H9 (cell line): Measurements from ENCODE around the gene ERCC5. TPM values are rescaled to one million over a fixed set of nuclear protein-coding genes. Genes with fewer than 3 reads are reported as not detected.

Experiments
- DNase-seq: peaks from one replicate; pipeline ENCODE4 v3.0.0-alpha.2; 2017
- H2AFZ ChIP-seq: one replicate; pipeline ENCODE4 v1.6.1; 2013; ENCODE audit warnings: mild to moderate bottlenecking, low read length, control low read depth, moderate library complexity
- H2AK5ac ChIP-seq: 2 replicates; pipeline ENCODE4 v1.6.1; 2013; ENCODE audit warnings: low read length, control low read depth, mixed read lengths; ENCODE audit not compliant: insufficient read length
- H2BK120ac ChIP-seq: one replicate; pipeline ENCODE4 v1.6.1; 2013; ENCODE audit warnings: low read depth, mild to moderate bottlenecking, low read length, control low read depth, inconsistent platforms; ENCODE audit not compliant: poor library complexity, severe bottlenecking
- H2BK12ac ChIP-seq: 2 replicates; pipeline ENCODE4 v1.6.1; 2013; ENCODE audit warnings: low read length, control low read depth, mixed read lengths, low read depth; ENCODE audit not compliant: insufficient read length
- H2BK15ac ChIP-seq: 2 replicates; pipeline ENCODE4 v1.6.1; 2013; ENCODE audit warnings: low read depth, low read length, control low read depth
- H2BK20ac ChIP-seq: one replicate; pipeline ENCODE4 v1.6.1; 2013; ENCODE audit warnings: low read depth, mild to moderate bottlenecking, low read length, control low read depth, inconsistent platforms; ENCODE audit not compliant: poor library complexity, severe bottlenecking
- H2BK5ac ChIP-seq: 2 replicates; pipeline ENCODE4 v1.6.1; 2013; ENCODE audit warnings: low read length, control low read depth, mixed read lengths; ENCODE audit not compliant: insufficient read length
- H3K14ac ChIP-seq: 2 replicates; pipeline ENCODE4 v1.6.1; 2013; ENCODE audit warnings: low read length, control low read depth; ENCODE audit not compliant: insufficient read depth
- H3K18ac ChIP-seq: 2 replicates; pipeline ENCODE4 v1.6.1; 2013; ENCODE audit warnings: low read depth, mild to moderate bottlenecking, mixed read lengths, low read length, control low read depth; ENCODE audit not compliant: insufficient read length
- H3K23ac ChIP-seq: 2 replicates; pipeline ENCODE4 v1.6.1; 2013; ENCODE audit warnings: low read length, control low read depth, mixed read lengths, low read depth; ENCODE audit not compliant: insufficient read length
- H3K23me2 ChIP-seq: 2 replicates; pipeline ENCODE4 v1.6.1; 2013; ENCODE audit warnings: low read depth, mild to moderate bottlenecking, mixed read lengths, low read length, control low read depth; ENCODE audit not compliant: insufficient read length, poor library complexity, severe bottlenecking
- H3K27ac ChIP-seq: 2 replicates; pipeline ENCODE4 v1.5.1; 2013; ENCODE audit warnings: low read length, control low read depth, mixed read lengths, low read depth; ENCODE audit not compliant: insufficient read length
- H3K27me3 ChIP-seq: 2 replicates; pipeline ENCODE4 v1.6.1; 2013; ENCODE audit warnings: low read length, control low read depth, inconsistent platforms; ENCODE audit not compliant: insufficient read depth
- H3K4ac ChIP-seq: 2 replicates; pipeline ENCODE4 v1.6.1; 2013; ENCODE audit warnings: low read depth, mild to moderate bottlenecking, control low read depth, inconsistent platforms, low read length, moderate library complexity
- H3K4me1 ChIP-seq: 2 replicates; pipeline ENCODE4 v1.6.1; 2013; ENCODE audit warnings: low read length, control low read depth, inconsistent platforms; ENCODE audit not compliant: insufficient read depth
- H3K4me2 ChIP-seq: 2 replicates; pipeline ENCODE4 v1.6.1; 2013; ENCODE audit warnings: low read length, control low read depth, mixed read lengths; ENCODE audit not compliant: insufficient read length, insufficient read depth
- H3K56ac ChIP-seq: 2 replicates; pipeline ENCODE4 v1.6.1; 2013; ENCODE audit warnings: low read depth, mild to moderate bottlenecking, mixed read lengths, low read length, control low read depth; ENCODE audit not compliant: insufficient read length
- H3K79me1 ChIP-seq: 2 replicates; pipeline ENCODE4 v1.6.1; 2013; ENCODE audit warnings: low read depth, mild to moderate bottlenecking, moderate library complexity, low read length, control low read depth, inconsistent platforms; ENCODE audit not compliant: insufficient read depth, poor library complexity, severe bottlenecking
- H3K79me2 ChIP-seq: 2 replicates; pipeline ENCODE4 v1.6.1; 2013; ENCODE audit warnings: low read length, control low read depth, inconsistent platforms; ENCODE audit not compliant: insufficient read depth
- H3K9ac ChIP-seq: 2 replicates; pipeline ENCODE4 v1.6.1; 2013; ENCODE audit warnings: low read length, control low read depth, mixed read lengths; ENCODE audit not compliant: insufficient read length; ENCODE audit errors: extremely low read depth
- H3K9me3 ChIP-seq: one replicate; pipeline ENCODE4 v1.6.1; 2013; ENCODE audit warnings: low read depth, low read length, inconsistent platforms; ENCODE audit not compliant: control insufficient read depth
- H3T11ph ChIP-seq: one replicate; pipeline ENCODE4 v1.6.1; 2013; ENCODE audit warnings: mild to moderate bottlenecking, low read length, control low read depth, inconsistent platforms
- H4K20me1 ChIP-seq: one replicate; pipeline ENCODE4 v1.6.1; 2013; ENCODE audit not compliant: control insufficient read depth, insufficient read length, insufficient read depth
- H4K5ac ChIP-seq: 2 replicates; pipeline ENCODE4 v1.6.1; 2013; ENCODE audit warnings: low read depth, mild to moderate bottlenecking, mixed read lengths, low read length, control low read depth; ENCODE audit not compliant: insufficient read length
- H4K8ac ChIP-seq: replicated peaks from 2 replicates; pipeline ENCODE4 v1.6.1; 2013; ENCODE audit warnings: low read length, control low read depth, mixed read lengths, low read depth; ENCODE audit not compliant: insufficient read length
- H4K91ac ChIP-seq: 2 replicates; pipeline ENCODE4 v1.6.1; 2013; ENCODE audit warnings: low read depth, mild to moderate bottlenecking, moderate library complexity, mixed read lengths, low read length, control low read depth; ENCODE audit not compliant: insufficient read length
- H3K27ac Mint-ChIP-seq, 3 experiments: 2 replicates in 2 of 3; 3 replicates in 1 of 3; pipeline ENCODE4 v1.8.0; 2020 to 2021; ENCODE audit warnings: mixed read lengths in 3 of 3, mild to moderate bottlenecking in 1 of 3, moderate library complexity in 1 of 3
- H3K27me3 Mint-ChIP-seq: 2 replicates; pipeline ENCODE4 v1.8.0; 2021; ENCODE audit warnings: low read depth, mild to moderate bottlenecking, moderate library complexity, mixed read lengths
- H3K36me3 Mint-ChIP-seq, 3 experiments: 2 replicates in 2 of 3; 3 replicates in 1 of 3; pipeline ENCODE4 v1.8.0; 2020 to 2021; ENCODE audit warnings: low read depth in 3 of 3, mixed read lengths in 3 of 3; ENCODE audit not compliant: insufficient read depth in 1 of 3
- H3K4me1 Mint-ChIP-seq, 2 experiments: 2 replicates each; pipeline ENCODE4 v1.8.0; 2020; ENCODE audit warnings: mixed read lengths in 2 of 2
- H3K4me3 Mint-ChIP-seq, 2 experiments: 2 replicates in 1 of 2; 3 replicates in 1 of 2; pipeline ENCODE4 v1.8.0; 2020 to 2021; ENCODE audit warnings: mild to moderate bottlenecking in 2 of 2, mixed read lengths in 2 of 2, moderate library complexity in 1 of 2
- H3K9me3 Mint-ChIP-seq, 2 experiments: 2 replicates in 1 of 2; 3 replicates in 1 of 2; pipeline ENCODE4 v1.8.0; 2020; ENCODE audit warnings: mild to moderate bottlenecking in 2 of 2, mixed read lengths in 2 of 2, moderate library complexity in 1 of 2
- CTCF ChIP-seq: fragments of 200-600 bp; sonication (generic); conservative IDR thresholded peaks from 3 replicates; pipeline ENCODE4 v1.8.0; 2021; ENCODE audit warnings: antibody characterized with exemption, mild to moderate bottlenecking
- WGBS: extraction: QIAGEN DNeasy Blood & Tissue Kit; methylation state at CpG from one replicate; pipeline ENCODE4 v1.1.7; 2013; ENCODE audit warnings: missing lambda C conversion rate, low lambda C conversion rate, mixed read lengths; ENCODE audit not compliant: insufficient read length; ENCODE audit errors: extremely low coverage; 5-methylcytosine and 5-hydroxymethylcytosine counted together
- total RNA-seq: library from RNA; stranded (reverse); gene quantifications from 2 replicates; pipeline ENCODE4 v1.2.1, GENCODE V29; 2021

The ERCC5 gene
- total RNA-seq, 1 experiment from 2014 or later, result 26.8 TPM

GRCh38 chr13:102814025-102814607, 31.7 kb upstream of the ERCC5 start:
- TF ChIP-seq CTCF, result no peak
- Histone ChIP-seq H4K20me1 (no peaks in the 10 kb centered on the region), H3K14ac (no peak overlapping the region), H3K9me3 (no peaks in the 10 kb centered on the region), H3K56ac (no peak overlapping the region), H2BK120ac (no peak overlapping the region), H3K27ac (no peak overlapping the region), H2AFZ (no peak overlapping the region), H3K79me1 (no peaks in the 10 kb centered on the region), H3K4me1 (no peaks in the 10 kb centered on the region; the same call in 1 of the 2 replicates), H2BK5ac (no peak overlapping the region), H4K8ac (no peak overlapping the region), H2AK5ac (no peak overlapping the region), H3K23ac (no peak overlapping the region), H3K9ac (no peak overlapping the region), H2BK20ac (no peak overlapping the region), H3K4ac (no peak overlapping the region), H3K4me2 (no peak overlapping the region), H3K27me3 (no peaks in the 10 kb centered on the region), H3K23me2 (no peaks in the 10 kb centered on the region), H2BK15ac (no peak overlapping the region), H2BK12ac (no peak overlapping the region), H3T11ph (no peak overlapping the region), H4K91ac (no peak overlapping the region), H3K18ac (no peak overlapping the region), H4K5ac (no peak overlapping the region), H3K79me2 (no peaks in the 10 kb centered on the region)
- peaks cover 0 to 3% of the 10 kb centered on the region in 2 experiments; a peak in 2 of 4 replicates for H3K4me1 Mint-ChIP-seq
- no peak overlapping the region for H3K4me3 Mint-ChIP-seq
- peak overlapping the region in 2 of 3 experiments; percentile 1 to 28; a peak in 2 of 7 replicates for H3K27ac Mint-ChIP-seq
- no peak for DNase-seq
- WGBS, result no CpG with 5 or more reads among the region's 7 CpGs
- H3K36me3 Mint-ChIP-seq, result peaks cover 4 to 11% (median 7%) of the 10 kb centered on the region in 3 experiments; a peak in 5 of 7 replicates
- peaks cover 3 to 9% of the 10 kb centered on the region in 2 experiments; a peak in 4 of 5 replicates for H3K9me3 Mint-ChIP-seq
- H3K27me3 Mint-ChIP-seq, result no peaks in the 10 kb centered on the region
